Esophagus mucosa (tissue), 1 donor: Measurements from ENCODE around the gene TBCA. TPM values are rescaled to one million over a fixed set of nuclear protein-coding genes. Genes with fewer than 3 reads are reported as not detected.
"Not testable (repeated sequence)": the region's sequence is repeated elsewhere in the genome, so short reads cannot be mapped to it uniquely, and the experiment has no call there.

Experiments used
- ATAC-seq: fragments of 200-7000 bp; cut with Tn5 transposase; one replicate; pipeline ENCODE4 v1.9.1; 2020
- total RNA-seq: library from RNA; stranded (reverse); gene quantifications from one replicate; pipeline ENCODE4 v1.2.4, GENCODE V29; 2023
- donor health status: DM: yes; HTN: yes; CAD: no.

Gene TBCA
- total RNA-seq, 1 donor from 2014 or later: 132 TPM

DNA sequence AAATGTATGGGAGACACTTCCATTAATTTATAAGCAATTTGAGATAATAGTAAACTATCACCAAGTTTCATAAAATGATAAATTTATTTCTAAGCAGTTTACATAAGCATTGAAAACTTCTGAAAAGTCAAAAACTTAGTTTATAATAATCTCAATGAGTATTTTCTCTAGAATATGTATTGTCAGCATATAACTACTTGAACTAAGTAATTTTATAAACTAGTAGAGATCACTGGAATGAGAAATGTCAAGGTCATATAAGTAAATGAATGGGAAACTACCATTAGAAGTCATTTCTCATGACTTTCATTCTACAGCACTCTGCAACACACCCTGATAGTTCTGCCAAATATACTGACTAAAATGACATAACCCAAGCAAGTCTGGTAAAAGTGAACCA, 3.4 kb downstream of the TBCA start:
- ATAC-seq: no peak

DNA sequence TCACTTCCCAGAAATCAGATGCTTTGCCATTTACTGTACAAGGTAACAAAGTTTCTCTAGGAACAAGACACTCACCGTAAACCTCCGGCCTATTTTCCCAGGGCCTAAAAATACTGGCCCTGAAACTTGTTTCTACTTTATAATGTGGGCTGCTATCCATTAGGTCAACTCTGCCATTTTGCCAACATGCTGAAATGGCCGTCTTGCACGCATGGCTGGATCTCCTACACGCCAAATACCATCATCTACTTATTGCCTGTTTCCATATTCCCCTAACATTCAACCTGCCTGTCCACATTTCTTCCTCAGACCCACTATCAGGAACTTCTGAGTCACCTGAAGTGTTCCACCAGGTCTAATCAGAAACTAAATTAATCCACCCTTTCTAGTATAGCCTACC, 4.7 kb downstream of the TBCA start:
- no peak for ATAC-seq

DNA sequence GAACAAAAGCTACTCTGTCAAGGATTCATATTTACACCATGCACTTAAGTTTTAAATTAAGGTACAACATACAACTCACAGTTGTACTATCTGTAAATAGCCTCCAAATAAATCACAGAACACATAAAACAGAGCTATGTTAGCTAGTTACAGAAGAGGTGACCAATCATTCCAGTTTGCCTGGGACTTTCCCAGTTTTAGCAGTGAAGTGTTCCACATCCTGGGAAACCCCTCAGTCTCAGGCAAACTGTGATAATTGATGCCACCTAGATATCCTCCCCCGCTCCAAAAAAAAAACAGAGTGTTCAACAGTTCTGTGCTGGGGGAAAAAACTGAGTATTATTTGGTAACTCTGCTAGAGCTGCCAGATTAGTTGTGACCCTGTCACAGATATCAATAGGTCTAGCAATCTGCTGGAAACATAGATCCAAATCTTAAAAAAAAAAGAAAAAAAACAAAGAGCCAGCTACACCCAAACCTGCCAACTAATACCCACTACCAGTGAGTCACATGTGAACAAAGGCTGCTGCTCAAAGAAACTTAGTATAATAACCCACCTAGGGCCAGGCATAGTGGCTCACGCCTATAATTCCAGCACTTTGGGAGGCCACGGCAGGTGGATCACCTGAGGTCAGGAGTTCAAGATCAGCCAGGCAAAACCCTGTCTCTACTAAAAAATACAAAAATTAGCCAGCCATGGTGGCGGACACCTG, 5.7 kb downstream of the TBCA start:
- ATAC-seq: peak; percentile 79

DNA sequence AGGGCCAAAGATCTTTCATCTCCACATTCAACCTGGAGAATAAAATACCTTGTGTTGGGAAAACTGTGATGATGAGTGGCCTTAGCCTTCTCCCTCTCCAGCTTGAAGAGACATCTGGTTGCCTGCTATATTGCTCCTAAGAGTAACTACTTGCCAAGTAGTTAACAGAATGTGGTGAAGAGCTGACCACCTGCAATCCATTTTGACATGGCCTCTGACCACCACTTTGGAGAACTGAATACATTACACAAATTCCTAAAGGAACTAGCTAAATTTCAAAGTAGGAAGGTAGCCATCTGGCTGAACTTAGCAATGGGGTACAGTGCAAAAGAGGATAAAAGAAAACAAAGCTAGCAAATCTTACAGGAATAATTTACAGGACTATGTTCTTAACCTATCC, 7.2 kb downstream of the TBCA start:
- ATAC-seq: no peak

DNA sequence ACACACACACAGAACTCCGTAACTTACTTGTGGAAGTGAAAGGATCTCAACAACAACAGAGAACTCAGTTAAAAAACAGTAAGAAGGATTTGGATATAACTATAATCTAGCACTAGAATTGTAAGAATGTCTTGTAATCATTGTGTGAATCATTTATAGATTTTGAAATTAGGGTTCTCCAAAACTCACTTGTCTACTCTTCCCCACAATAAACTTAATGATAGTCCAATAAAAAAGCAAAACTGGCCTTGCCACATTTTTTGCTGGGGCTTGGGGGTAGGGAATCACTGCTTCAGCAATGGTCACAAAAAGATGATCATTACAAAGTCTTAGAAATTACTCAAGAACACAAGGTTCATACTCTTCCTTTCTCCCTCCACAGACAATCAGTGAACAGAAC, 8.8 kb downstream of the TBCA start:
- ATAC-seq: no peak

DNA sequence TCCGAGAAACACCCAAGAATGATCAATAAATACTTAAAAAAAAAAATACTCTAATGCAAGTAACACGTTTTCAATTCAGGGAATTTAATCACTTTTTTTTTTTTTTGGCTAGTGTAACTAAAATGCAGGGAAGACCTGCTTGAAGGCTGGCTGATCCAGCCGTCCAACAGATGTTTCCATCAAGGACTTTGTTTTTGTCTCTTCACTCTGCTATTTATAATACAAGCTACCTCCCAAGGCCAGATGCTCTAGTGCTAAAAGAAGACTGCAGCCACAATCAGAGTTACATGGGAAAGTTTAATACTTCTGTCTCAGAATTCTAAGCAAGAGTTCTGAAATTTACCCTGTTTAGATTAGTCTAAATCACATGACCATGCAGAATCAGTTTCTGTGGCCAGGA, 14.5 kb downstream of the TBCA start:
- ATAC-seq: no peak

DNA sequence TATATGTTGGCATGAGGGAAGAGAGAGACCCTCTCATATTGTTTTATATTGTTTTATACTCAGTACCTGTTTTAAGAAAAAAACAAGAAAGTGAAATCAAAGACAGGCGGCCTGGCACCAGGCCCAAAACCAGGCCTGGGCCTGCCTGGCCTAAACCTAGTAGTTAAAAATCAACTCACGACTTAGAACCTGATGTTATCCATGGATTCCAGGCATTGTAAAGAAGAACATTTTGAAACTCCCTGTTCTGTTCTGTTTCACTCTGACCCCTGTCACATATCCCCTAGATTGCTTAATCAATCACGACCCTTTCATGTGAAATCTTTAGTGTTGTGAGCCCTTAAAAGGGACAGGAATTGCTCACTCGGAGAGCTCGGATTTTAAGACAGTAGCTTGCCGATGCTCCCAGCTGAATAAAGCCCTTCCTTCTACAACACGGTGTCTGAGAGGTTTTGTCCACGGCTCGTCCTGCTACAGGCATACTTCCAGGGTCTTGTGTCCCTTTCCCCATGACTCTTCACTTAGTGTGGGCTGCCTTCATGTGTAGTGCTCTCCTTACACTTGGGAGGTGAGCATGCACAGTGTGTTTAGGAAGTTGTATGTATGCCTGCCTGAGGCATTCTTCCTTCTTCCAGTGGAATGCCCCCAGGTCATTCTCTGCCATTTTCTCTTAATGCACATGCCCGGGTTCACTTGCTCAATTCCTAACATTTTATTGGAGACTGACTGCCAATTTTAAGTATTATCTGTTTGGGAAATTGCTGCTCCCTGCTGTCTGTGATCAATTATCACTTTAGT, 17.8 kb downstream of the TBCA start:
- no peak for ATAC-seq

DNA sequence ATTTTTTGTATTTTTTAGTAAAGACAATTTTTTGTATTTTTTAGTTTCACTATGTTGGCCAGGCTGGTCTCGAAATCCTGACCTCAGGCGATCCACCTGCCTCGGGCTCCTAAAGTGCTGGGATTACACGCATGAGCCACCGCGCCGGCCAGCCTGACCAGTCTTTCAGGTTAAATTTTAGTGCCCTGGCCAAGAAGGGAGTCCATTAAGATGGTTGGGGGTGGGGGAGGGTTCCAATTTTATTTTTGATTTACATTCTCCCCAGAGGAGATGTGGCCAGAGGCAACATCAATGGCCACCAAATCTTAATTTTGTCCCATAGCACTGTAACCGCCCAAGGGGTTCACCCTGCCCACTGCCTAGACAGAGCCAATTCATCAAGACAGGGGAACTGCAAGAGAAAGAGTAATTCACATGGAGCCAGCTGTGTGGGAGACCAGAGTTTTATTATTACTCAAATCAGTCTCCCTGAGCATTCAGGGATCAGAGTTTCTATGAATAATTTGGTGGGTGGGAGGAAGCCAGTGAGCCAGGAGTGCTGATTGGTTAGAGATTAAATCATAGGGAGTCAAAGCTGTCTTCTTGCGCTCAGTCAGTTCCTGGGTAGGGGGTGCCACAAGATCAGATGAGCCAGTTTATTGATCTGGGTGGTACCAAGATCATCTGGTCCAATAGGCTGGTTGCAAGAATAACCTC, 24.7 kb downstream of the TBCA start:
- peak; percentile 54 for ATAC-seq

DNA sequence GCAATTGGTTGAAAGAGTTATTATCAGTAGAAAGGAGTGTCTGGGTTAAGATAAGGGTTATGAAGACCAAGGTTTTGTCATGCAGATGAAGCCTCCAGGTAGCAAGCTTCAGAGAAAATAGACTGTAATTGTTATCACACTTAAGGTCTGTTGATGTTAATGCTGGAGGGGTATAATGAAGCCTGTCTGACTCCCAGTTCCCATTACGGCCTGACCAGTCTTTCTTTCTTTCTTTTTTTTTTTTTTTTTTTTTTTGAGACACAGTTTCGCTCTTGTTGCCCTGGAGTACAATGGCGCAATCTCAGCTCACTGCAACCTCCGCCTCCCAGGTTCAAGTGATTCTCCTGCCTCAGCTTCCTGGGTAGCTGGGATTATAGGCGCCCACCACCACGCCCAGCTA, 25.2 kb downstream of the TBCA start:
- not testable (repeated sequence) for ATAC-seq

DNA sequence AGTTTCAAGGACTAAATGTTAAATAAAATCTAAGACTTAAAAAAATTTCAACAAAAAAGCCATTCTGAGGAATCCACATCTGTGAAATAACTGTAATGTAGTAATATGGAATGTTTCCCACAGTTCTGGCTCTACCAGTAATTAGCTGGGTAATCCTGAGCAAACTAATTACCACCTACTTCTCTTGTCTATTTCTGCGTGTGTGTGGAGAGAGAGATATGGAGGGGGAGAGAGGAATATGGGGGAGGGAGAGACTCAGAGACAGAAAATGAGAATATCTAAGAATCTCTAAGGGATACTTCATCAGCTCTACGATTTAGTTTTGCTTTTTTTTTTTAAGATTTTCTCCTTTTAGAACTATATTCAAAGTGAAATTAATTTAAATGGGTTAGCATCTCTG, 28.0 kb downstream of the TBCA start:
- no peak for ATAC-seq

DNA sequence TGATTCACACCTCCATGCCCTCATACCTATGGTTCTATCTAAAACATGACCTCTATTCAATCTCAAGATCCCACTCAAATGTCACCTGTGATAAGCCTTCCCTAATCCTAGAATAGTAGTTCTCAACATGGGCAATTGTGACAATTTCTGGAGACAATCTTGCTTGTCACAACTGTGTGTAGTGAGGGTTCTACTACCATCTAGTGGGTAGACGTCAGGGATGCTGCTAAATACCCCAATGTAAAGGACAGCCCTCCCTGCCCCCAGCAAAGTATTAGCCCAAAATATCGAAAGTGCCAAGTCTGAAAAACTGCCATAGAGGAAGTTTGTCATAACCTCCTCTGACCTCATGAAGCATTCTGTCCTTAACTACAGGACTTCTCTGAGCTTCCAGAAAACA, 32.0 kb downstream of the TBCA start:
- ATAC-seq: no peak

DNA sequence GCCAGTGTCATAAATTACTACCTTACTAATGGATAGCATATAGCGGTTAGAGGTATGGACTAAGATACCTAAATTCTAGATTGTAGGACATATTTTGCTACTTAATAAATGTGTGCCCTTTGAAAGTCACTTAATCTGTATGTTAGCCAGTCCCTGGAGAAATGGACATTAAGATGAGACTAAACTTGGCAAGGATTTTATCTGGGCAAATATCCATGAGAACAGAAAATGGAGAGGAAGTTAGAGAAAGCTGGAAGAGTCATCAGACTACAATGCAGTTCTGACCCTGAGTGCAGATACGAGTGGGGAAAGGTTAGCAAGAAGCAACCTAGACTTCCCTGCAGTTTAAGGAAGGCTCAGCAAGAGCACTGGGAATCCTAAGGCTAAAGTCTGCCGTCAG, 33.0 kb downstream of the TBCA start:
- no peak for ATAC-seq

DNA sequence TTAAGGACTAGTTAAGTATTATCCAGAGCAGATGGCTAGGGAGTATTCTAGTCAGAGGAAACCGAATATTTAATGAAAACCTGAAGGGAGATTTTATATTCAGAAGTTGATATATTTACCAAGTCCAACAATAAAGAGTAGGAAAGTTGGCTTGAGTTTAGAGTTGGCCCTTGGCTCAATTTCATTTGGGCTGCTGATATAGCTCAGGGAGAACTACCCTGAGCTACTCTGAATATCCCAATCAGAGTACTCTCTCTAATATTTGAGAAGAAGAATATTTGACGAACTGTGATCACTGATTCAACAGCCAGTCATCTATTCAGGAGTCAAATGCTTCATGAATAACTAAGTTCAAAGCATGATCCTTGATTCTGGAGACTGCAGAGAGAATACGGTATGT, 34.5 kb downstream of the TBCA start:
- no peak for ATAC-seq

DNA sequence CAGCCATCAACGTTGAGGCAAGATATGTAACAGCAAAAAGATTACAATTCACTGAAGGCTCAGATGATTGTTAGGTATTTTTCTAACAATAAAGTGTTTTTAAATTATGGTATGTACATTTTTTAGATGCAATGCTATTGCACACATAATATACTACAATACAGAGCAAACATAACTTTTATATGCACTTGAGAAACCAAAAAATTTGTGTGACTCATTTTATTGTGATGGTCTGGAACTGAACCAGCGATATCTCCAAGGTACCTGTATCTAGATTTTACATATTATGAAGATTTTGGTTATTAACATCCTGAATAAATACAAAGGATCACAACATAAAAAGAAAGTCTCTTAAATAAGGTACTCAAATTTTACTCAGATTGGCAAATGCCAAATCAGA, 41.3 kb downstream of the TBCA start:
- no peak for ATAC-seq

DNA sequence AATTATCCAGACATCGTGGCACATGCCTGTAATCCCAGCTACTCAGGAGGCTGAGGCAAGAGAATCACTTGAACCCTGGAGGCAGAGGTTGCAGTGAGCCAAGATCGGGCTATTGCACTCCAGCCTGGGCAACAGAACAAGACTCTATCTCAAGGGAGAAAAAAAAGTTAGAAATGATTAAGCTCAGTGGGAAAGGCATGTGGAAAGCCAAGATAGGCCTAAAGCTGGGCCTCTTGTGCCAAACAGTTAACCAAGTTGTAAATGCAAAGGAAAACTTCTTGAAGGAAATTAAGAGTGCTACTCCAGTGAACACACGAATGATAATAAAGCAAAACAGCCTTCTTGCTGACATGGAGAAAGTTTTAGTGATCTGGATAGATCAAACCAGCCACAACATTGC, 43.0 kb downstream of the TBCA start:
- ATAC-seq: no peak

DNA sequence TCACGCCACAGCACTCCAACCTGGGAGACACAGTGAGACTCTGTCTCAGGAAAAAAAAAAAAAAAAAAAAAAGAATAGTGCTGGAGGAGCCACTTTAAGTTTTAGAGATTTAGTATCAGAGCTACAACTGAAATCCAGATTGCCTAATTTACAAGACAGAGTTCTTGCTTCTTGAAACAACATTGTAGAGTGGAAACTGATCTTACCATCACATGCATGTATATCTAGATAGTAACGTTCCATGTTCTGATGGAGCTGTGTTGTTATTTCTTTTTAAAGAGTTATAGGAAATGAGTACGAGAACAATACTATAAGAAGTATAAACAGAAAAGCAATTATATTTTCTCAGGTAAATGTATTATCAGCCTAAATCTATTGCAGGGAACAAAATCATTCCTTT, 48.9 kb downstream of the TBCA start:
- ATAC-seq: no peak

DNA sequence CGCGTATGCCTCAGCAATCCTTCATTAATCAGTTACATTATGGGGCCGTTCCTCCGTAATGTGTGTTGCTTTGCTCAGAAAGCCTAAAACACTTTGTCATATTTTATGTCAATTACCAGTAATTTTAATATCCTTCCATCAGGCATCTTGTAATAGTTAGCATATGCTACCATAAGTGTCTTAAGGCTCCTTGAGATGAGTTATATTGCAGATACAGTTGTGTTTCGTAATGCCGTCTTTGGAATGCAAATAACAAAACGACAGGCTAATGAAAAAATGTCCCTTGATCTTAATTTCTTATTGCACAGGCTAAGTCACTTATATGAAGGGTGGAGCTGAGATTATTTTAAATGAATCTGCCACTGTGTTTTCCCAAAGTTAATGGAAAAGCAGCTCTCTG, 50.5 kb downstream of the TBCA start:
- no peak for ATAC-seq

DNA sequence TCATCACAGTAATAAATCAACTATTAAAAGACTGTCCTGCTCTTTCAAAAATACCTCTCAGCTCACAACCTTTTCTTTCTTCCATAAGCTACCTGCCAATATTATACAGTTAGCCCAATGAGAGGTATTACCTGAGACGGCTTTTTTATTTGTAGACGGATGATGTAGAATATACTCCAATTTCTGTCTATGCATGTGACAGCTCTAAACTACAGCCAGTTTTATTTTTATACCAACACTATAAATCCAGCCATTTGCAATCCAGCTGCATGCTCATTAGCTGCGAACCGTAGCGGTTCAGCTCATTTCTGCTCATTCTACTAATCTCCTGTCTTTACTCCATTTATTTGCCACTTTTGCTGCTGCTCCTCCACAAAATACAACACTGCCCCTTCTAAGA, 51.2 kb downstream of the TBCA start:
- ATAC-seq: no peak

DNA sequence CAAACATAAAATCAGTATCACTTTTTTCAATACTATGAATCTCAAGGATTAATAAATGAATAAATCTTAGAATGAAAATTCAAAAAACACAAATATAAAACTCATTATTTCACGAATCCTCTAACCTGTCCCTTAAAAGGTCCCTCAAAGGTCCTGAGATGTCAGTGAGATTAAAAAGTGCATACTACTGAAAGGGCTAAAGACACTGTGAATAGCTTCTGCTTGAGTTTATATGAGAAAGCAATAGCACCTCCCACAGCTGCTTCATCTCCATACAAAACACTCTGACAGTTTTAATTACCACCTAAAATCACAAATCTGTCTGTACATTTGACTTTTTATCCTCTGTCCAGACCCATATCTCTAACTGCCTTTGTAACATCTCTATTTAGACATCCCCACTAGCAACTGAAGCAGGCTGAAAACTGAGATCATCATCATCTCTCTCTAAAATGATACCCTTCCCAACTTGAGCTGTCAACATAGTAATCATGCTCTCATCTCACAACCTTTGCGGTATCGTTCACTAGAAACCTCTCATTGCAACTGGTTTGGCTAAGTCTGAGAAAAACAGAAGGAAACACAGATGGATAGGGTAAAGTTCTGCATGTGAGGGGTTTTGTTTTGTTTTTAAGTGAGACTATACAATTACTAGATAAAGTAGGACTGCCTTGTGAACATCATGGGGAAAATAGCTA, 56.3 kb downstream of the TBCA start:
- no peak for ATAC-seq

DNA sequence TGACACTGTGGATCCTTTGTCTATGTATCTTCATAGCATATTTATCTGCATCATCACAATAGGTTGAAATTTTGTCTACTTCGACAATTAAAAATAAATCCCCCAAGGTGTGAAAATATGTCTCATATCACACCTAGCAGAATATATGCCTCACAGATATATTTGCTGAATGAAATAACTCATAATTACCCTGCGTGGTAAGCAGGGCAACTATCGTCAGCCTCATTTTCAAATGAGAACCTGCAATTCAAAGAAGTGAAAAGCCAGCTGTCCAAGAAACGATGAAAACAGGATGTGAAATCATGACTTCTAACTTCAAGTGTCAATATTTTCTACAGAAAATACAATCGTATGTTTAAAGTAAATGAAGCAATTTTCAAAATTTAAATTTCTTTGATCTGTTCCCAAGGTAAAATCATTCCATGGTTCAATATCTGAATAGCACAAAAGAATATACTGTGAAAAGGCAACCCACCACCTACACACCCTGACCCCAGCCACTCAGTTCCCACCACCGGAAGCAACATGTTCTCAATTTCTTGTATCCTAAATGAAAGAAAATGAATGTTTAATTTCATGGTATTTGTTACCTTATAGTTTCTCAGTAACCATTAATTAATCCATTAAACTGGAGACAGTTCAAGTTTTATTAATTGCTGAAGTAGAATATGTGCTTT, 57.1 kb downstream of the TBCA start:
- no peak for ATAC-seq

DNA sequence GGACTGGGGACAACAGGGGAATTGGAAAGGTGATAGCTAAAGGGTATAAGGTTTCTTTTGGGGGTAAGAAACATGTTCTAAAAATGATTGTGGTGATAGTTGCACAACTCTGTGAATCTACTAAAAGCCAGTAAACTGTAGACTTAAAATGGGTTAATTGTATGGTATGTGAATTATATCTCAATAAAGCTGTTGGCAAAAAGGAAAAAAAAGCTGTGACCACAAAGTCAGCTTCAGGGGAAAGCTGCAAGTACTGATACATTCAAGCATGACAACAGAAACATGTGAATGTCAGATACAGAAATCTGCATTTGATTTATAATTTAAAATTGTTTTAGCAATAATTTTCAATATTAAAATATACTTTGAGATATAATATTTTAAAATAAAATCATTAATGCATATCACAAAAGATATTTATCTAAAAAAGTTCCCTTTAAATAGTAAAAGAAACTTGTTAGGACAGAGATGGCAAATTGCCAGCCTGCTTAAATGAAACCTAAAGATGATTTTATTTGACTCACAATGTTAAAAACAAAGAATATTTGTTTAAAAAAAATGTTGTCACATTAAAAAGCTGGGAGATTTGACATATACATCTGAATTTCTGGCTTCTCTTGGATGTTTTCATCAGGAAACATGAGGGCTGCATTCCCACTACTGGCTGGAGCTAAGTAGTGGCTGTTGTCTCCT, 66.0 kb downstream of the TBCA start:
- ATAC-seq: no peak

DNA sequence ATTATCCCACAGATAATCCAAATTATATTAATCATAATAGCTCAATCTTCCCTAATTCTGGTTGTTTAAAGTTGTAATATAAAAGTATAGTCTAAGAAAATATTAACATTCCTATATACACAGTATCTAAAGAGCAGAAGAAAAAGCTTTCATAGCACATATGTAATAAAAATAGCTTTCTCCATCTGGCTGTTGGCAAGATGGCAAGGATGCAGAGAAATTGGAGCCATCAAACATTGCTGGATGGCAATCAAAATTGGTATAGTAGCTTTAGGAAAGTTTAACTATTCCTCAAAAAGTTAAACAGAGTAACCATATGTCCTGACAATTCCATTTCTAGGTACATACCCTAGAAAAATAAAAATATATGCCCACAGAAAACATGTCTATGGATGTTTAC, 66.8 kb downstream of the TBCA start:
- ATAC-seq: no peak
